Right lobe of liver (tissue), 4 donors: ENCODE data around the gene RSRC1.

Experiments
- POLR2A ChIP-seq: fragments of 450-650 bp; IDR thresholded peaks from one replicate; pipeline ENCODE4 v1.6.1; 2017; ENCODE audit warnings: antibody characterized with exemption, mild to moderate bottlenecking
- TF ChIP-seq, protein P1 (sequence below), 4 donors: fragments of 200-600 bp in 3 of 4; fragments of 450-650 bp in 1 of 4; IDR thresholded peaks; one replicate each; pipeline versions ENCODE4 v1.5.1 to v1.8.0; 2016 to 2022; ENCODE audit warnings: antibody characterized with exemption in 4 of 4, mild to moderate bottlenecking in 2 of 4
- donor health status: DM: no; HTN: no; CAD: no.
- donor health status: DM: no; HTN: no; CAD: no.
- donor health status: DM: no; HTN: yes; CAD: no.

DNA sequence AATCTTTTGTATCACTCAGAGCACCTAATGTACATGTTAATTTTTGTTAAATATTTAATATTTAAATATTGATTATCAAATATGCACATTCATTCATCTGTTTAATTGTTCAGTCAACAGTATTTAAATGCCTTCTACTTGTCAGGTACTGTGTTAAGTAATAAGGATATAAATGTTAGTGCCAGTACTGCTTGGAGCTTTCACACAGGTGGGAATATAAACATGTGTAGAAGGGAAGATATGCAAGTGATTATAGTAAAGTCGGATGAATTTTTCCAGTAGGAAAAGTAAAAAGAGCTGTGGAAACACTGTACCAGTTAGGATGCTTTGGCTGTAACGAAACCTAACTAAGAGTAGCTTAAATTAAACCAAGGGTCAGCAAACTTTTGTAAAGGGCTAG, 95.4 kb downstream of the RSRC1 start:
- TF ChIP-seq, protein P1, sequence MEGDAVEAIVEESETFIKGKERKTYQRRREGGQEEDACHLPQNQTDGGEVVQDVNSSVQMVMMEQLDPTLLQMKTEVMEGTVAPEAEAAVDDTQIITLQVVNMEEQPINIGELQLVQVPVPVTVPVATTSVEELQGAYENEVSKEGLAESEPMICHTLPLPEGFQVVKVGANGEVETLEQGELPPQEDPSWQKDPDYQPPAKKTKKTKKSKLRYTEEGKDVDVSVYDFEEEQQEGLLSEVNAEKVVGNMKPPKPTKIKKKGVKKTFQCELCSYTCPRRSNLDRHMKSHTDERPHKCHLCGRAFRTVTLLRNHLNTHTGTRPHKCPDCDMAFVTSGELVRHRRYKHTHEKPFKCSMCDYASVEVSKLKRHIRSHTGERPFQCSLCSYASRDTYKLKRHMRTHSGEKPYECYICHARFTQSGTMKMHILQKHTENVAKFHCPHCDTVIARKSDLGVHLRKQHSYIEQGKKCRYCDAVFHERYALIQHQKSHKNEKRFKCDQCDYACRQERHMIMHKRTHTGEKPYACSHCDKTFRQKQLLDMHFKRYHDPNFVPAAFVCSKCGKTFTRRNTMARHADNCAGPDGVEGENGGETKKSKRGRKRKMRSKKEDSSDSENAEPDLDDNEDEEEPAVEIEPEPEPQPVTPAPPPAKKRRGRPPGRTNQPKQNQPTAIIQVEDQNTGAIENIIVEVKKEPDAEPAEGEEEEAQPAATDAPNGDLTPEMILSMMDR (IDR thresholded peaks at IDR 0.05) = no peak
- TF ChIP-seq POLR2A = no peak
